Transverse colon (tissue), 4 donors: ENCODE measurements around the gene HNRNPH3.

Experiments used
- CTCF ChIP-seq, 5 experiments: fragments of 200-600 bp in 3 of 5; fragments of 450-650 bp in 2 of 5; sonication (generic) in 3 of 5; IDR thresholded peaks; 1 replicate in 2 of 5; 2 replicates in 3 of 5; pipeline ENCODE4 v1.5.1; 2016 to 2017; ENCODE audit warnings: antibody characterized with exemption in 5 of 5, inconsistent platforms in 3 of 5, mild to moderate bottlenecking in 2 of 5, moderate library complexity in 1 of 5
- EP300 ChIP-seq: sonication (generic); formaldehyde crosslinking; IDR thresholded peaks from one replicate; pipeline ENCODE4 v1.6.1; 2017; ENCODE audit warnings: antibody characterized with exemption, low read depth
- POLR2A ChIP-seq: fragments of 450-650 bp; IDR thresholded peaks from one replicate; pipeline ENCODE4 v1.6.1; 2016; ENCODE audit warnings: antibody characterized with exemption, mild to moderate bottlenecking, moderate library complexity
- POLR2AphosphoS5 ChIP-seq, 3 donors: sonication (generic); formaldehyde crosslinking; IDR thresholded peaks; one replicate each; pipeline ENCODE4 v1.6.1; 2016; ENCODE audit warnings: antibody characterized with exemption in 3 of 3

GRCh38 chr10:68362590-68362989 lies 30.7 kb downstream of the HNRNPH3 start:
- TF ChIP-seq CTCF (IDR thresholded peaks at IDR 0.05) (no peak), EP300 (no peak), POLR2AphosphoS5 (IDR thresholded peaks at IDR 0.05) (no peak), POLR2A (no peak)
